ENCODE results near the gene ANO2. TPM values are rescaled to one million over a fixed set of nuclear protein-coding genes. Genes with fewer than 3 reads are reported as not detected.

Gene ANO2
- total RNA-seq, 1 donor from 2014 or later: 1.5 TPM

- DNase-seq (ENCODE audit: low read depth): no peak
These were observed 367.8 kb downstream of the ANO2 start for GRCh38 chr12:5577211-5577612.

GRCh38 chr12:5575987-5576386 is 369.1 kb downstream of the ANO2 start:
- no peak for DNase-seq (ENCODE audit: low read depth)
- no peaks in the 10 kb centered on the region for H3K36me3 ChIP-seq (ENCODE audit: control insufficient read depth, insufficient read depth, low read length)
- H3K27me3 ChIP-seq (ENCODE audit: control insufficient read depth, insufficient read depth, low read length): no peaks in the 10 kb centered on the region
- TF ChIP-seq CTCF (IDR thresholded peaks at IDR 0.05; ENCODE audit: insufficient read depth, low read length, poor library complexity, severe bottlenecking): no peak
- H3K4me3 ChIP-seq (ENCODE audit: low read depth, low read length): no peak overlapping the region

More at GRCh38 chr12:5577211-5577612, 367.8 kb downstream of the ANO2 start:
- Histone ChIP-seq H3K36me3 (ENCODE audit: control insufficient read depth, insufficient read depth, low read length) (no peaks in the 10 kb centered on the region), H3K27me3 (ENCODE audit: control insufficient read depth, insufficient read depth, low read length) (no peaks in the 10 kb centered on the region), H3K4me3 (ENCODE audit: low read depth, low read length) (no peak overlapping the region)
- no peak for TF ChIP-seq CTCF (IDR thresholded peaks at IDR 0.05; ENCODE audit: insufficient read depth, low read length, poor library complexity, severe bottlenecking)

- Histone ChIP-seq H3K4me3 (ENCODE audit: low read depth, low read length) (no peak overlapping the region), H3K27me3 (ENCODE audit: control insufficient read depth, insufficient read depth, low read length) (no peaks in the 10 kb centered on the region), H3K36me3 (ENCODE audit: control insufficient read depth, insufficient read depth, low read length) (no peaks in the 10 kb centered on the region)
- no peak for TF ChIP-seq CTCF (IDR thresholded peaks at IDR 0.05; ENCODE audit: insufficient read depth, low read length, poor library complexity, severe bottlenecking)
- no peak for DNase-seq (ENCODE audit: low read depth)
These were observed 369.8 kb downstream of the ANO2 start for GRCh38 chr12:5575232-5575631.

- Histone ChIP-seq H3K4me3 (ENCODE audit: low read depth, low read length) (no peak overlapping the region), H3K36me3 (ENCODE audit: control insufficient read depth, insufficient read depth, low read length) (no peaks in the 10 kb centered on the region), H3K27me3 (ENCODE audit: control insufficient read depth, insufficient read depth, low read length) (peaks cover 4% of the 10 kb centered on the region)
- no peak for TF ChIP-seq CTCF (IDR thresholded peaks at IDR 0.05; ENCODE audit: insufficient read depth, low read length, poor library complexity, severe bottlenecking)
- DNase-seq (ENCODE audit: low read depth): no peak
These were observed 371.7 kb downstream of the ANO2 start for GRCh38 chr12:5573390-5573789.

GRCh38 chr12:5571115-5571514 is 373.9 kb downstream of the ANO2 start:
- H3K27me3 ChIP-seq (ENCODE audit: control insufficient read depth, insufficient read depth, low read length): peaks cover 9% of the 10 kb centered on the region
- no peak overlapping the region for H3K4me3 ChIP-seq (ENCODE audit: low read depth, low read length)
- TF ChIP-seq CTCF (IDR thresholded peaks at IDR 0.05; ENCODE audit: insufficient read depth, low read length, poor library complexity, severe bottlenecking): no peak
- no peak for DNase-seq (ENCODE audit: low read depth)
- no peaks in the 10 kb centered on the region for H3K36me3 ChIP-seq (ENCODE audit: control insufficient read depth, insufficient read depth, low read length)

GRCh38 chr12:5570416-5570815 is 374.6 kb downstream of the ANO2 start:
- no peak for TF ChIP-seq CTCF (IDR thresholded peaks at IDR 0.05; ENCODE audit: insufficient read depth, low read length, poor library complexity, severe bottlenecking)
- Histone ChIP-seq H3K27me3 (ENCODE audit: control insufficient read depth, insufficient read depth, low read length) (peaks cover 9% of the 10 kb centered on the region), H3K36me3 (ENCODE audit: control insufficient read depth, insufficient read depth, low read length) (no peaks in the 10 kb centered on the region), H3K4me3 (ENCODE audit: low read depth, low read length) (no peak overlapping the region)
- DNase-seq (ENCODE audit: low read depth): no peak
